K562 (cell line): ENCODE data around the gene LY6G6F. TPM values are rescaled to one million over a fixed set of nuclear protein-coding genes. Genes with fewer than 3 reads are reported as not detected.

ENCODE experiments used
- POLR2G ChIP-seq: fragments of 200-400 bp; formaldehyde crosslinking; IDR thresholded peaks from 2 replicates; pipeline ENCODE4 v1.6.1; 2017; ENCODE audit warnings: low read depth, mild to moderate bottlenecking, antibody characterized with exemption, low read length, moderate library complexity
- SLC30A9 ChIP-seq: fragments of 250-450 bp; sonication (Bioruptor Pico); IDR thresholded peaks from 2 replicates; pipeline ENCODE4 v1.8.0; 2022; ENCODE audit warnings: mild to moderate bottlenecking, moderate library complexity
- polyA plus RNA-seq, 8 experiments: library from polyadenylated mRNA; depleted of rRNA in 4 of 8; stranded (reverse) in 5 of 8; unstranded in 3 of 8; fragments of >200 nt; fragmentation: Nextera tagmentation in 2 of 8; fragmentation: Illumina TruSeq in 1 of 8; extraction: Ambion mirVana in 2 of 8; extraction: Trizol in 1 of 8; gene quantifications; 2 replicates each; pipeline versions ENCODE4 v1.2.1 to v1.2.3, GENCODE V29; 2011 to 2014; ENCODE audit warnings: inconsistent platforms in 1 of 8, missing spikeins in 1 of 8
- total RNA-seq, 7 experiments: library from RNA; depleted of rRNA in 6 of 7; stranded (reverse); fragments of >200 nt in 6 of 7; fragmentation: Illumina TruSeq in 2 of 7; extraction: Trizol in 2 of 7; gene quantifications; 2 replicates each; pipeline versions ENCODE4 v1.2.1 to v1.2.3, GENCODE V29; 2011 to 2021; ENCODE audit warnings: low replicate concordance in 1 of 7
- TF ChIP-seq, protein P1 (sequence below): sonication (generic); formaldehyde crosslinking; IDR thresholded peaks from 2 replicates; pipeline ENCODE4 v1.8.1; 2023; ENCODE audit warnings: mild to moderate bottlenecking, missing genetic modification reagents
- TF ChIP-seq, protein P2 (sequence below): fragments of 450-650 bp; IDR thresholded peaks from 2 replicates; pipeline ENCODE4 v1.6.1; 2016; ENCODE audit warnings: low read depth
- TF ChIP-seq, protein P3 (sequence below): IDR thresholded peaks from 3 replicates; pipeline ENCODE4 v1.6.1; 2011; ENCODE audit warnings: borderline replicate concordance, mild to moderate bottlenecking; ENCODE audit not compliant: insufficient read length, insufficient read depth
- TF ChIP-seq, protein P4 (sequence below): fragments of 250-450 bp; sonication (Bioruptor Pico); IDR thresholded peaks from 2 replicates; pipeline ENCODE4 v1.5.0; 2020; ENCODE audit warnings: mild to moderate bottlenecking, borderline replicate concordance

LY6G6F gene
- total and polyA plus RNA-seq, 9 of the 15 experiments (the other 6 are each of a cell fraction or from before 2014, with no cell fraction given) = 0.14 to 0.50 (median 0.28) TPM; not detected in 2

DNA sequence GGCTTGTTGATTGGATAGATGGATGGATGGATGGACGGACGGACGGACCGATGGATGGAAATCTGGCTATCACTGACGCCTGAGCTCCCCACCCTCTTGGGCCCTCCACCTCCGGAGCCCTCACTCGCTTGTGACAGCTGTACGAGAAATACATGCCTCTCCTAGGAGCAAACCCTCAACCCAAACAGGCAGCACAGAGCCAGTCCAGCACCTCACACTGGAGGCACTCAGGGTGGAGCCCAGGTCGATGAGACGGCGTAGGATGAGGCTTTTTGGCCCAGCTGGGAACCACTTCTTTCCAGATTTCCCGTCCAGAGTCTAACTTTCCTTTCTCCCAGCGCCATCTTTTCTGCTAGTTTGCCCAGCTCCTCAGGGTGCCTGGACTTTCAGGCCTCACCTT lies 23.1 kb upstream of the LY6G6F start (continued):
- TF ChIP-seq, protein P1, sequence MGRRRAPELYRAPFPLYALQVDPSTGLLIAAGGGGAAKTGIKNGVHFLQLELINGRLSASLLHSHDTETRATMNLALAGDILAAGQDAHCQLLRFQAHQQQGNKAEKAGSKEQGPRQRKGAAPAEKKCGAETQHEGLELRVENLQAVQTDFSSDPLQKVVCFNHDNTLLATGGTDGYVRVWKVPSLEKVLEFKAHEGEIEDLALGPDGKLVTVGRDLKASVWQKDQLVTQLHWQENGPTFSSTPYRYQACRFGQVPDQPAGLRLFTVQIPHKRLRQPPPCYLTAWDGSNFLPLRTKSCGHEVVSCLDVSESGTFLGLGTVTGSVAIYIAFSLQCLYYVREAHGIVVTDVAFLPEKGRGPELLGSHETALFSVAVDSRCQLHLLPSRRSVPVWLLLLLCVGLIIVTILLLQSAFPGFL = no peak
- TF ChIP-seq POLR2G = 0 out of 2 replicates have a peak, but pooled peaks have one; percentile 1
- TF ChIP-seq, protein P2, sequence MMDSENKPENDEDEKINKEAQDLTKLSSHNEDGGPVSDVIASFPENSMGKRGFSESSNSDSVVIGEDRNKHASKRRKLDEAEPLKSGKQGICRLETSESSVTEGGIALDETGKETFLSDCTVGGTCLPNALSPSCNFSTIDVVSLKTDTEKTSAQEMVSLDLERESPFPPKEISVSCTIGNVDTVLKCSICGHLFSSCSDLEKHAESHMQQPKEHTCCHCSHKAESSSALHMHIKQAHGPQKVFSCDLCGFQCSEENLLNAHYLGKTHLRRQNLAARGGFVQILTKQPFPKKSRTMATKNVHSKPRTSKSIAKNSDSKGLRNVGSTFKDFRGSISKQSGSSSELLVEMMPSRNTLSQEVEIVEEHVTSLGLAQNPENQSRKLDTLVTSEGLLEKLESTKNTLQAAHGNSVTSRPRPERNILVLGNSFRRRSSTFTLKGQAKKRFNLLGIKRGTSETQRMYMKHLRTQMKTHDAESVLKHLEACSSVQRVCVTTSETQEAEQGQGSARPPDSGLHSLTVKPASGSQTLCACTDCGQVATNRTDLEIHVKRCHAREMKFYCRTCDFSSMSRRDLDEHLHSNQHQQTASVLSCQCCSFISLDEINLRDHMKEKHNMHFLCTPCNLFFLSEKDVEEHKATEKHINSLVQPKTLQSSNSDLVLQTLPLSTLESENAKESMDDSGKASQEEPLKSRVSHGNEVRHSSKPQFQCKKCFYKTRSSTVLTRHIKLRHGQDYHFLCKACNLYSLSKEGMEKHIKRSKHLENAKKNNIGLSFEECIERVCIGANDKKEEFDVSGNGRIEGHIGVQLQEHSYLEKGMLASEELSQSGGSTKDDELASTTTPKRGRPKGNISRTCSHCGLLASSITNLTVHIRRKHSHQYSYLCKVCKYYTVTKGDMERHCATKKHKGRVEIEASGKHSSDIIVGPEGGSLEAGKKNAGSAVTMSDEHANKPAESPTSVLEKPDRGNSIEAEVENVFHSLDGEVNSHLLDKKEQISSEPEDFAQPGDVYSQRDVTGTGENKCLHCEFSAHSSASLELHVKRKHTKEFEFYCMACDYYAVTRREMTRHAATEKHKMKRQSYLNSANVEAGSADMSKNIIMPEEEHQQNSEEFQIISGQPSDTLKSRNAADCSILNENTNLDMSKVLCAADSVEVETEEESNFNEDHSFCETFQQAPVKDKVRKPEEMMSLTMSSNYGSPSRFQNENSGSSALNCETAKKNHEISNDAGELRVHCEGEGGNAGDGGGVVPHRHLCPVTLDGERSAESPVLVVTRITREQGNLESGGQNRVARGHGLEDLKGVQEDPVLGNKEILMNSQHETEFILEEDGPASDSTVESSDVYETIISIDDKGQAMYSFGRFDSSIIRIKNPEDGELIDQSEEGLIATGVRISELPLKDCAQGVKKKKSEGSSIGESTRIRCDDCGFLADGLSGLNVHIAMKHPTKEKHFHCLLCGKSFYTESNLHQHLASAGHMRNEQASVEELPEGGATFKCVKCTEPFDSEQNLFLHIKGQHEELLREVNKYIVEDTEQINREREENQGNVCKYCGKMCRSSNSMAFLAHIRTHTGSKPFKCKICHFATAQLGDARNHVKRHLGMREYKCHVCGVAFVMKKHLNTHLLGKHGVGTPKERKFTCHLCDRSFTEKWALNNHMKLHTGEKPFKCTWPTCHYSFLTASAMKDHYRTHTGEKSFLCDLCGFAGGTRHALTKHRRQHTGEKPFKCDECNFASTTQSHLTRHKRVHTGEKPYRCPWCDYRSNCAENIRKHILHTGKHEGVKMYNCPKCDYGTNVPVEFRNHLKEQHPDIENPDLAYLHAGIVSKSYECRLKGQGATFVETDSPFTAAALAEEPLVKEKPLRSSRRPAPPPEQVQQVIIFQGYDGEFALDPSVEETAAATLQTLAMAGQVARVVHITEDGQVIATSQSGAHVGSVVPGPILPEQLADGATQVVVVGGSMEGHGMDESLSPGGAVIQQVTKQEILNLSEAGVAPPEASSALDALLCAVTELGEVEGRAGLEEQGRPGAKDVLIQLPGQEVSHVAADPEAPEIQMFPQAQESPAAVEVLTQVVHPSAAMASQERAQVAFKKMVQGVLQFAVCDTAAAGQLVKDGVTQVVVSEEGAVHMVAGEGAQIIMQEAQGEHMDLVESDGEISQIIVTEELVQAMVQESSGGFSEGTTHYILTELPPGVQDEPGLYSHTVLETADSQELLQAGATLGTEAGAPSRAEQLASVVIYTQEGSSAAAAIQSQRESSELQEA = peak; percentile 67
- TF ChIP-seq, protein P3, sequence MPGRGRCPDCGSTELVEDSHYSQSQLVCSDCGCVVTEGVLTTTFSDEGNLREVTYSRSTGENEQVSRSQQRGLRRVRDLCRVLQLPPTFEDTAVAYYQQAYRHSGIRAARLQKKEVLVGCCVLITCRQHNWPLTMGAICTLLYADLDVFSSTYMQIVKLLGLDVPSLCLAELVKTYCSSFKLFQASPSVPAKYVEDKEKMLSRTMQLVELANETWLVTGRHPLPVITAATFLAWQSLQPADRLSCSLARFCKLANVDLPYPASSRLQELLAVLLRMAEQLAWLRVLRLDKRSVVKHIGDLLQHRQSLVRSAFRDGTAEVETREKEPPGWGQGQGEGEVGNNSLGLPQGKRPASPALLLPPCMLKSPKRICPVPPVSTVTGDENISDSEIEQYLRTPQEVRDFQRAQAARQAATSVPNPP = no peak
- TF ChIP-seq, protein P4, sequence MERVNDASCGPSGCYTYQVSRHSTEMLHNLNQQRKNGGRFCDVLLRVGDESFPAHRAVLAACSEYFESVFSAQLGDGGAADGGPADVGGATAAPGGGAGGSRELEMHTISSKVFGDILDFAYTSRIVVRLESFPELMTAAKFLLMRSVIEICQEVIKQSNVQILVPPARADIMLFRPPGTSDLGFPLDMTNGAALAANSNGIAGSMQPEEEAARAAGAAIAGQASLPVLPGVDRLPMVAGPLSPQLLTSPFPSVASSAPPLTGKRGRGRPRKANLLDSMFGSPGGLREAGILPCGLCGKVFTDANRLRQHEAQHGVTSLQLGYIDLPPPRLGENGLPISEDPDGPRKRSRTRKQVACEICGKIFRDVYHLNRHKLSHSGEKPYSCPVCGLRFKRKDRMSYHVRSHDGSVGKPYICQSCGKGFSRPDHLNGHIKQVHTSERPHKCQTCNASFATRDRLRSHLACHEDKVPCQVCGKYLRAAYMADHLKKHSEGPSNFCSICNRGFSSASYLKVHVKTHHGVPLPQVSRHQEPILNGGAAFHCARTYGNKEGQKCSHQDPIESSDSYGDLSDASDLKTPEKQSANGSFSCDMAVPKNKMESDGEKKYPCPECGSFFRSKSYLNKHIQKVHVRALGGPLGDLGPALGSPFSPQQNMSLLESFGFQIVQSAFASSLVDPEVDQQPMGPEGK = no peak
- no peak for TF ChIP-seq SLC30A9
